ENCODE measurements around the gene MLLT3.

MLLT3 gene

GRCh38 chr9:20351715-20352114 is 270.6 kb downstream of the MLLT3 start:
- DNase-seq (ENCODE audit: extremely low spot score): no peak
- ChIA-PET POLR2A (no interaction called here), CTCF (no interaction called here)
- TF ChIP-seq CTCF (IDR thresholded peaks at IDR 0.05; ENCODE audit: control extremely low read depth, extremely low read depth, low read depth, missing control alignments): no peak

- POLR2A ChIA-PET: no interaction called here
- no peak for TF ChIP-seq CTCF (IDR thresholded peaks at IDR 0.05; ENCODE audit: control extremely low read depth, extremely low read depth, low read depth, missing control alignments)
- no peak for DNase-seq (ENCODE audit: extremely low spot score)
- CTCF ChIA-PET: no interaction called here
Observed at GRCh38 chr9:20349568-20349967, 272.7 kb downstream of the MLLT3 start.

- TF ChIP-seq CTCF (IDR thresholded peaks at IDR 0.05; ENCODE audit: control extremely low read depth, extremely low read depth, low read depth, missing control alignments): no peak
- ChIA-PET POLR2A (no interaction called here), CTCF (interaction anchor here (1.2 kb wide), 1 partner anchor 767 kb away, joined by 3 read pairs; no protein-coding TSS in a partner anchor)
- DNase-seq (ENCODE audit: extremely low spot score): no peak
Observed at GRCh38 chr9:20343325-20343724, 279.0 kb downstream of the MLLT3 start.

GRCh38 chr9:20340511-20340861 is 281.8 kb downstream of the MLLT3 start:
- ChIA-PET CTCF (no interaction called here), POLR2A (interaction anchor here (0.6 kb wide), 1 partner anchor 13 kb away, joined by 4 read pairs; no protein-coding TSS in a partner anchor)
- no peak for DNase-seq (ENCODE audit: extremely low spot score)
- TF ChIP-seq CTCF (IDR thresholded peaks at IDR 0.05; ENCODE audit: control extremely low read depth, extremely low read depth, low read depth, missing control alignments): no peak

GRCh38 chr9:20335668-20336332 is 286.5 kb downstream of the MLLT3 start:
- TF ChIP-seq CTCF (IDR thresholded peaks at IDR 0.05; ENCODE audit: control extremely low read depth, extremely low read depth, low read depth, missing control alignments): no peak
- DNase-seq (ENCODE audit: extremely low spot score): no peak
- ChIA-PET CTCF (no interaction called here), POLR2A (no interaction called here)

- DNase-seq (ENCODE audit: extremely low spot score): no peak
- no peak for TF ChIP-seq CTCF (IDR thresholded peaks at IDR 0.05; ENCODE audit: control extremely low read depth, extremely low read depth, low read depth, missing control alignments)
- POLR2A ChIA-PET: interaction anchor here (0.6 kb wide), 1 partner anchor 331 kb away, joined by 6 read pairs; no protein-coding TSS in a partner anchor
- CTCF ChIA-PET: no interaction called here
Observed at GRCh38 chr9:20333991-20334390, 288.3 kb downstream of the MLLT3 start.
